Measurements from ENCODE around the gene SLF2.

- TF ChIP-seq TSHZ2 (CRISPR knock-in tag; IDR thresholded peaks at IDR 0.05) (no peak), SNAI2 (CRISPR knock-in tag; IDR thresholded peaks at IDR 0.05) (no peak), BACH2 (CRISPR knock-in tag; IDR thresholded peaks at IDR 0.05; ENCODE audit: borderline replicate concordance) (no peak), ARNTL (CRISPR knock-in tag; IDR thresholded peaks at IDR 0.05; ENCODE audit: borderline replicate concordance, low read depth) (no peak)
These were observed 30.7 kb downstream of the SLF2 start for GRCh38 chr10:100943508-100943907.
